Right cardiac atrium (tissue), 5 donors: ENCODE data around the gene JCAD. TPM values are rescaled to one million over a fixed set of nuclear protein-coding genes. Genes with fewer than 3 reads are reported as not detected.
A peak's percentile ranks its signal among the peaks of the same experiment; 100 is the strongest.
"Not testable (repeated sequence)": the region's sequence is repeated elsewhere in the genome, so short reads cannot be mapped to it uniquely, and the experiment has no call there.

Source experiments
- ATAC-seq, 2 donors: fragments of 200-7000 bp; cut with Tn5 transposase; one replicate each; pipeline versions ENCODE4 v1.8.0 to v1.9.1; 2020; ENCODE audit warnings: moderate library complexity in 2 of 2, mild to moderate bottlenecking in 1 of 2
- DNase-seq, 3 donors: peaks; one replicate each; pipeline ENCODE4 v3.0.0-alpha.2; 2020
- H3K27ac ChIP-seq: one replicate; pipeline ENCODE4 v1.5.1; 2013; ENCODE audit warnings: mild to moderate bottlenecking, low read length, control low read depth, moderate library complexity
- H3K27me3 ChIP-seq: one replicate; pipeline ENCODE4 v1.6.1; 2013; ENCODE audit not compliant: control insufficient read depth, insufficient read depth
- H3K4me1 ChIP-seq: one replicate; pipeline ENCODE4 v1.6.1; 2013; ENCODE audit warnings: low read length; ENCODE audit not compliant: control insufficient read depth, insufficient read depth
- H3K4me3 ChIP-seq: one replicate; pipeline ENCODE4 v1.5.1; 2013; ENCODE audit warnings: low read length, control low read depth
- H3K9me3 ChIP-seq: one replicate; pipeline ENCODE4 v1.6.1; 2013; ENCODE audit warnings: low read length; ENCODE audit not compliant: control insufficient read depth
- WGBS: extraction: QIAGEN DNeasy Blood & Tissue Kit; methylation state at CpG from one replicate; pipeline ENCODE4 v1.1.7; 2013; 5-methylcytosine and 5-hydroxymethylcytosine counted together
- intact Hi-C, 4 donors: fragments of 100-400 bp; cut with DNase I; formaldehyde crosslinking; loops; one replicate each; pipeline versions ENCODE4 v1.11.0 to v1.14.0; 2022 to 2023
- polyA plus RNA-seq: library from polyadenylated mRNA; stranded (reverse); fragments of 200-250 nt; gene quantifications from one replicate; pipeline ENCODE4 v1.2.3, GENCODE V29; 2013
- total RNA-seq, 4 donors: library from RNA; stranded (reverse); fragmentation: NEBNext Ultra II Directional; extraction: Animal tissue kit (Norgen Biotek cat#: 25700); gene quantifications; one replicate each; pipeline ENCODE4 v1.2.1, GENCODE V29; 2021
- donor health status: healthy with polysubstance abuse.
- donor health status: DM: no; HTN: yes; CAD: no.
- donor health status: DM: no; HTN: no; CAD: no.
- donor health status: DM: no; HTN: yes; CAD: no; lungs with severe emphysema.
- donor health status: DM: yes; HTN: yes; CAD: no.

The JCAD gene
- total and polyA plus RNA-seq, 5 donors = 17.6 to 76.7 (median 37.7) TPM

DNA sequence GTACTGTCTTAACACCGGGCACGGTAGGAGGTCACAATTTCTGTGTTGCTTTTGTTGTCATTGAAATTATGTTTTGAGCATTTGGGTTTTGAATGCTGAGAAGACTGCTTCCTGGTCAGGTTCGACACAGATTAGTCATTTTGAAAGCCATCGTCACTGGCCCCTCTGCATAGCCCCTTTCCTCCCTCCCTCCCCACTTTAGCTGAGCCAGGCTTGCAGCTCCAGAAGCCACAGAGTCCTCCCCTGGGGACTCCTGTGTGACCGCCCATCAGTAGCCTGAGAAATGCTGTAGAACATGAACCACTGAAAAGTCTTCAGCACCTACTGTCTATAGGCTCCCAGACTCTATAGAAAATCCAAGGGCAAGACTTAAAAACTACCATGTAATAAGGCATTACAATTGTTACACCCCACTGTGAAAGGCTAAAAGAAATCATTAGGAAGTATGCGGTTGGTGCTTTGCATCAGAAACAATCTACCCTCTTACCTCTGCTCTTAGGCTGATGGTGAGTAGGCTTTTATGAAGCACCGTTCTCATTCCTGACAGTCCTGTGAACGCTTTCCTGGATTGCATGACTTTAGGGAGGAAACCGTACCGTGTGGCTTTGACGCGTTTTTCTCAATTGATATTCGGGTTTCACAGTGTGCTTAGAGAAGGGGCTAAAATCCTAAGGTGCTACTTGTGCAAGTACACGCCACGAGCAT is 24.8 kb downstream of the JCAD start:
- intact Hi-C loops = no loop called here
- ATAC-seq (no peak), DNase-seq (no peak)
- 56% methylated on average over 15 of the region's 15 CpGs for WGBS
- H3K4me1 ChIP-seq = peaks cover 11% of the 10 kb centered on the region
- no peaks in the 10 kb centered on the region for H3K9me3 ChIP-seq
- no peak overlapping the region for H3K27ac ChIP-seq
- H3K4me3 ChIP-seq = no peak overlapping the region
- no peaks in the 10 kb centered on the region for H3K27me3 ChIP-seq

- Histone ChIP-seq H3K27me3 (no peaks in the 10 kb centered on the region), H3K27ac (no peak overlapping the region), H3K9me3 (no peaks in the 10 kb centered on the region), H3K4me3 (no peak overlapping the region), H3K4me1 (peaks cover 17% of the 10 kb centered on the region)
- ATAC-seq = no peak
- intact Hi-C loops = no loop called here
- no peak for DNase-seq
- 88% methylated on average over 1 of the region's 1 CpG for WGBS
Observed at GRCh38 chr10:30032125-30032524, 27.3 kb downstream of the JCAD start.

GRCh38 chr10:30029872-30030256 is 29.5 kb downstream of the JCAD start:
- no peak for DNase-seq
- Histone ChIP-seq H3K9me3 (no peaks in the 10 kb centered on the region), H3K4me3 (no peak overlapping the region), H3K27me3 (no peaks in the 10 kb centered on the region), H3K27ac (peak overlapping the region; percentile 63), H3K4me1 (peaks cover 11% of the 10 kb centered on the region)
- no peak for ATAC-seq
- WGBS = 58% methylated on average over 7 of the region's 7 CpGs
- intact Hi-C loops = loop anchor here in 1 of 4 donors (5.0 kb wide), 1 partner anchor 157 kb away; no protein-coding TSS in a partner anchor

GRCh38 chr10:30029164-30029871 is 30.1 kb downstream of the JCAD start:
- 67% methylated on average over 19 of the region's 19 CpGs for WGBS
- no peaks in the 10 kb centered on the region for H3K27me3 ChIP-seq
- DNase-seq (no peak), ATAC-seq (no peak)
- H3K9me3 ChIP-seq = no peaks in the 10 kb centered on the region
- peak overlapping the region; percentile 63 for H3K27ac ChIP-seq
- H3K4me1 ChIP-seq = peaks cover 11% of the 10 kb centered on the region
- H3K4me3 ChIP-seq = no peak overlapping the region
- intact Hi-C loops = loop anchor here in 1 of 4 donors (5.0 kb wide), 1 partner anchor 158 kb away; no protein-coding TSS in a partner anchor

DNA sequence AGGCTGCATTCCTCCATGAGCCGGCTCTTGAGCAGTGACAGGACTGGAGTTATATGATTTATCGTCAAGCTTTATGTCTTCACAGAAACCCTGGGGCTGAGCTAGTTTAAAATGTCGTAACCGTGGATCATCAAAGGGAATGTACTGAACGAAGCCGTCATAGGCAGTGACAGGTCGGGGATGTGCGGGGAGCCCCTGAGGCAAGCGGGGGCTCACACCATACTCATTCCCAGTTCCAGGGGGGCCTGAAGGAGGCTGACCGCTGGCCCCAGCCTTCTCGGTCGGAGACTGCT is 30.7 kb downstream of the JCAD start:
- no peak overlapping the region for H3K4me3 ChIP-seq
- no peaks in the 10 kb centered on the region for H3K9me3 ChIP-seq
- ATAC-seq (no peak), DNase-seq (no peak)
- peaks cover 11% of the 10 kb centered on the region for H3K4me1 ChIP-seq
- 72% methylated on average over 12 of the region's 12 CpGs for WGBS
- intact Hi-C loops = loop anchor here in 1 of 4 donors (5.0 kb wide), 1 partner anchor 159 kb away; no protein-coding TSS in a partner anchor
- peak overlapping the region; percentile 69 for H3K27ac ChIP-seq
- no peaks in the 10 kb centered on the region for H3K27me3 ChIP-seq

DNA sequence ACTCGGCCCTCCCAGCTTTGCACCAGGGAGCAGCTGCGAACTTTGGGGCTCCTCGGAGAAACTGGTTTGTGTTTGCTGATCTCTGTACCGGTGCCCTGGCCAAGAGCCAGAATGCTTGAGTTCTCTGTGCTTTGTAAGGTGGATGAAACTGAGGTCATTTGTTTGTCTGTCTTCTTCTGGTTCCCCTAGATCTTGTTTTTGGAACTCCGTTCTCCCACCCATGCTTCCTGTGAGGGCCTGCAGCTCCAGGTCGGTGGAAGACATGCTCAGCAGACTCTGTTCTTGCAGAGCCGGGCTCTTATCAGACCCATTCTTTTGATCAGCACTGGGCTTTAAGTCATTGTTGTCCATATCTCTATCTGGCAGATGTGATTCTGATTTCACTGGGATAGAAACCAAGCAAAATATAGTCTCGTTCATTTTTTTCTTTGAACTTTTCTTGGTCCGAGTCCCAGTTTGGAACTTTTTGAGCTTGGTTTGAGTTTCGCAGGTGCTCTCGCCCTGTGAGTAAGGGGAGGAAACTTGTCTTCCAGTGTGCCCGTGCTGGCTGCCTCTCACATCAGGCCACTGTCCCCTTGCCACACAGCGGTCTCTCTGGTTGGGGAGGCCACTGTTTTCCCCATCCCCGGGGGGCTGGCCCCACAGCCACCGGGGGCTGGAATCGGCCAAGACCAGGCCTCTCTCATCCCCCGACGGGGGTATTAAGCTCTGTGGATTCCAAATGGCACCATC is 31.2 kb downstream of the JCAD start:
- no peaks in the 10 kb centered on the region for H3K9me3 ChIP-seq
- 52% methylated on average over 18 of the region's 18 CpGs for WGBS
- no peak overlapping the region for H3K4me3 ChIP-seq
- no peaks in the 10 kb centered on the region for H3K27me3 ChIP-seq
- DNase-seq (peak; percentile 69 to 85 (median 74)), ATAC-seq (peak; percentile 87 to 95)
- intact Hi-C loops = loop anchor here in 1 of 4 donors (5.0 kb wide), 1 partner anchor 159 kb away; no protein-coding TSS in a partner anchor
- peak overlapping the region; percentile 69 for H3K27ac ChIP-seq
- H3K4me1 ChIP-seq = peaks cover 11% of the 10 kb centered on the region

- Histone ChIP-seq H3K9me3 (no peaks in the 10 kb centered on the region), H3K27ac (peak overlapping the region; percentile 31), H3K4me3 (no peak overlapping the region), H3K4me1 (peaks cover 11% of the 10 kb centered on the region), H3K27me3 (no peaks in the 10 kb centered on the region)
- ATAC-seq (peak; percentile 55 to 76), DNase-seq (peak; percentile 66 to 83 (median 78))
- intact Hi-C loops = loop anchor here in 1 of 4 donors (5.0 kb wide), 1 partner anchor 160 kb away; no protein-coding TSS in a partner anchor
- WGBS = 52% methylated on average over 42 of the region's 42 CpGs
Observed at GRCh38 chr10:30027057-30028005, 32.1 kb downstream of the JCAD start.

DNA sequence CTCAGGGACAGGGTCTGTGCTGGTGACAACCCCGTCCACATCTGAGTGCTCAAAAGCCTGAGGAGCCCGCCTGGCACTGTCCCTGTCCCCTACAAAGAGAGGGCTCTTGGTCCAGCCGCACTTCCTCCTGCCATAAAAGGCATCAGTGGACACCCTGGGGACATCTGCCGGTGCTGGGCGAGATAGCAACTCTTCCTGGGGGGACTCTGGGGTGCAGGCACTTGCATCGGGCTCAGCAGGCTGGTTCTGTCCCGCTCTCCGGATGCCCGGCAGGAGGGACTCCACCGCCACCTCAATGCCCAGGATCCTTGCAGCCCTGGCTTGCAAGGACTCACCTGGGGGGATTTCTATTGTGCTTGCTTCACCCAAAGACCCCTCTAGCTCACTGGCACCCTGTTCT is 32.8 kb downstream of the JCAD start:
- Histone ChIP-seq H3K4me3 (no peak overlapping the region), H3K4me1 (peaks cover 11% of the 10 kb centered on the region), H3K27me3 (no peaks in the 10 kb centered on the region), H3K27ac (peak overlapping the region; percentile 31), H3K9me3 (no peaks in the 10 kb centered on the region)
- DNase-seq (peak in 1 of 3 donors; percentile 53), ATAC-seq (no peak)
- intact Hi-C loops = loop anchor here in 1 of 4 donors (5.0 kb wide), 1 partner anchor 161 kb away; no protein-coding TSS in a partner anchor
- WGBS = 83% methylated on average over 10 of the region's 10 CpGs

- intact Hi-C loops = loop anchor here in 1 of 4 donors (5.0 kb wide), 1 partner anchor 161 kb away; no protein-coding TSS in a partner anchor
- ATAC-seq (no peak), DNase-seq (peak in 1 of 3 donors; percentile 55)
- peaks cover 11% of the 10 kb centered on the region for H3K4me1 ChIP-seq
- WGBS = 89% methylated on average over 10 of the region's 10 CpGs
- H3K27ac ChIP-seq = no peak overlapping the region
- no peaks in the 10 kb centered on the region for H3K27me3 ChIP-seq
- no peaks in the 10 kb centered on the region for H3K9me3 ChIP-seq
- no peak overlapping the region for H3K4me3 ChIP-seq
Observed at GRCh38 chr10:30026080-30026479, 33.3 kb downstream of the JCAD start.

GRCh38 chr10:30025428-30025827 is 34.0 kb downstream of the JCAD start:
- intact Hi-C loops = loop anchor here in 1 of 4 donors (5.0 kb wide), 1 partner anchor 162 kb away; no protein-coding TSS in a partner anchor
- not testable (repeated sequence) for H3K27me3 ChIP-seq, H3K4me3 ChIP-seq, ATAC-seq, H3K27ac ChIP-seq, DNase-seq, H3K9me3 ChIP-seq
- H3K4me1 ChIP-seq = peaks cover 11% of the 10 kb centered on the region
- 91% methylated on average over 8 of the region's 8 CpGs for WGBS
